Measurements from ENCODE around the gene ANLN. TPM values are rescaled to one million over a fixed set of nuclear protein-coding genes. Genes with fewer than 3 reads are reported as not detected.

Gene ANLN
- total and polyA plus RNA-seq, 9 of the 15 experiments (the other 6 are each of a cell fraction or from before 2014, with no cell fraction given): 18.1 to 66.2 (median 38.7) TPM

DNA sequence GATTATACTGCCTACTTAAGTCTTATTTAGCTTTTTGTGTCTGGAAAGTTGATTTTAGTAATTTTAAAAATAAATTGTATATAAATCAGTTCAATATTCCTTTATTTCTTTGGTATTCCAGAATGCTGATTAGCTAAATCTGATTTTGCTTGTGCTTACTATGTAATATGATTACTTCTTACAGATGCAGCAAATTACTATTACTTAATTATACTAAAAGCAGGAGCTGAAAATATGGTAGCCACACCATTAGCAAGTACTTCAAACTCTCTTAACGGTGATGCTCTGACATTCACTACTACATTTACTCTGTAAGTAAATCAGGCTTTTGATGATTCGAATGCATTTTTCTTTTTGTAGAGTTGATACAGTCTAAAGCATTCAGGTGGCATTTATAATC lies 34.0 kb downstream of the ANLN start (continued):
- TF ChIP-seq ATF1 (CRISPR knock-in tag; IDR thresholded peaks at IDR 0.05) (no peak), ATF1 (tag; IDR thresholded peaks at IDR 0.05) (no peak), ETS2 (tag; IDR thresholded peaks at IDR 0.05; ENCODE audit: borderline replicate concordance, poor library complexity, severe bottlenecking) (no peak), SAP30 (IDR thresholded peaks at IDR 0.05; ENCODE audit: borderline replicate concordance, insufficient read depth, low read depth, low read length, poor library complexity, severe bottlenecking) (no peak), MECOM (CRISPR knock-in tag; IDR thresholded peaks at IDR 0.05) (no peak), L3MBTL2 (IDR thresholded peaks at IDR 0.05) (no peak), NCOA4 (IDR thresholded peaks at IDR 0.05; ENCODE audit: partially characterized antibody) (no peak), ILK (tag; IDR thresholded peaks at IDR 0.05; ENCODE audit: borderline replicate concordance, low read depth) (no peak), SRSF7 (optimal IDR thresholded peaks at IDR 0.05; ENCODE audit: low read depth, low read length) (no peak)

DNA sequence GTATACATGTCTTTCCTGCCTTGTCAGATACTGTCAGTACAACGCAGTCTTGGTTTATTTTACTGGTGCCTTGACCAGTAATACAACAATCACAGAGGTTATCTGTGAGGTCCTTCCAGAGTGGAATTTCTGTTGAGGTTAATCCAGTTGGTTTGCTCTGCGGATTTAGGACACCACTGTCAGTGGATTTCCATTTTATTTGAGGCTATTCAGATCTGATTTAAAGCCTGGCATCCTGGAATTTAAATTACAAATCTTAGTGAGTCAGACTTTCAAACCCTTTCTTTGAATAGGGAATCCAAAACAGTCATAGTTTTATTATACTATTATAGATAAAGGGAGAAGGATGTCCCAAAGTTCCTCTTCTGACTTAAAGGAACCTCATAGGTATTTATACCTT lies 40.5 kb downstream of the ANLN start:
- ATAC-seq (no peak), FAIRE-seq (no peak), DNase-seq (ENCODE audit: extremely low read depth in 1 of 4, low spot score in 3 of 4) (no peak)
- H3K4me3 ChIP-seq: no peak overlapping the region
- H3K79me2 ChIP-seq (ENCODE audit: control insufficient read depth, insufficient read depth, low read length): no peaks in the 10 kb centered on the region
- H2AFZ ChIP-seq (ENCODE audit: low read depth, low read length): no peak overlapping the region
- H3K36me3 ChIP-seq (ENCODE audit: control insufficient read depth, insufficient read depth, low read length): peaks cover 94% of the 10 kb centered on the region
- H4K20me1 ChIP-seq (replicated peaks; ENCODE audit: control insufficient read depth, insufficient read depth, low read length): no peaks in the 10 kb centered on the region
- H3K9me3 ChIP-seq (replicated peaks; ENCODE audit: control insufficient read depth, insufficient read depth, low read depth, low read length): no peaks in the 10 kb centered on the region
- intact Hi-C loops (cut with micrococcal nuclease) (no loop called here), in situ Hi-C loops (cut with MboI) (no loop called here)
- H3K4me1 ChIP-seq (replicated peaks in 1 of 2; ENCODE audit: control insufficient read depth in 2 of 2, insufficient read depth in 2 of 2, low read length in 2 of 2): no peaks in the 10 kb centered on the region
- POLR2A ChIA-PET: no interaction called here
- WGBS (ENCODE audit: insufficient coverage, low coverage, missing lambda C conversion rate): 94% methylated on average over 2 of the region's 2 CpGs
- TF ChIP-seq TARDBP (IDR thresholded peaks at IDR 0.05): no peak
- TF ChIP-seq ZNF124 (CRISPR knock-in tag; IDR thresholded peaks at IDR 0.05): no peak
- no peaks in the 10 kb centered on the region for H3K9me1 ChIP-seq (ENCODE audit: control insufficient read depth, insufficient read depth, low read length)
- no TSS peak for BruUV-seq (replicated peaks)
- no peak overlapping the region for H3K9ac ChIP-seq (ENCODE audit: insufficient read depth in 1 of 2, low read depth in 2 of 2, low read length in 2 of 2)
- CTCF ChIA-PET (ENCODE audit: low intra/inter-chr PET ratio): no interaction called here
- no peak overlapping the region for H3K4me2 ChIP-seq (ENCODE audit: insufficient read depth, low read length)
- no peaks in the 10 kb centered on the region for H3K27me3 ChIP-seq (ENCODE audit: control insufficient read depth in 2 of 2, insufficient read depth in 2 of 2, low read length in 2 of 2)
- H3K27ac ChIP-seq (ENCODE audit: extremely low read depth, low read depth, low read length): no peak overlapping the region
